ENCODE results near the gene NCL. TPM values are rescaled to one million over a fixed set of nuclear protein-coding genes. Genes with fewer than 3 reads are reported as not detected.
"Not testable (repeated sequence)": the region's sequence is repeated elsewhere in the genome, so short reads cannot be mapped to it uniquely, and the experiment has no call there.

NCL gene
- total RNA-seq, 2 experiments from 2014 or later, result 902 to 918 TPM

GRCh38 chr2:231456295-231457004 is 7.8 kb downstream of the NCL start:
- no peak overlapping the region for H3K4me3 Mint-ChIP-seq
- ChIA-PET CTCF (no interaction called here), POLR2A (interaction anchor here (0.6 to 7.2 kb wide), 2 partner anchors 8 to 29 kb away, joined by 3 to 88 read pairs; partner anchors contain the start of gene NCL)
- no peaks in the 10 kb centered on the region for H3K27me3 Mint-ChIP-seq
- no peak for DNase-seq
- H3K4me1 Mint-ChIP-seq (ENCODE audit: low read depth), result peaks cover 42% of the 10 kb centered on the region
- intact Hi-C loops (cut with micrococcal nuclease), result no loop called here
- peak overlapping the region; percentile 38 for H3K27ac Mint-ChIP-seq
- H3K36me3 Mint-ChIP-seq, result peaks cover 75% of the 10 kb centered on the region
- H3K9me3 Mint-ChIP-seq, result no peaks in the 10 kb centered on the region

DNA sequence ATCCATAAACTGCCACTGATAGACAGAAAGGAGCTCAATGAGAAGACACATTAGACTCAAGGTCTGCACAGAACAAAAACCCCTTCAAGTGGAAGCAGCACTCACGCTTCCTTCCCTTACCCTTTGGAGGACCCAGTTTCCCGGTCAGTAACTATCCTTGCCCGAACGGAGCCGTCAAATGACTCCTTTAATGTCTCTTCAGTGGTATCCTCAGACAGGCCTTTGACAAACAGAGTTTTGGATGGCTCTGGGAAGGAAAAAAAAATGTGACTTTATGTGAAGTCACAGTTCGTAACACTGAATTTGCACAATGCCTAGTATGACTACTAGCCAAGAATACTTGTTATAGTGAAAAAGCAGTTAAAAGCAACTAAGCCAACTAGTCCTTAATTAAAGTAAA is 8.4 kb downstream of the NCL start:
- H3K36me3 Mint-ChIP-seq, result peaks cover 73% of the 10 kb centered on the region
- intact Hi-C loops (cut with micrococcal nuclease), result no loop called here
- H3K4me3 Mint-ChIP-seq, result no peak overlapping the region

DNA sequence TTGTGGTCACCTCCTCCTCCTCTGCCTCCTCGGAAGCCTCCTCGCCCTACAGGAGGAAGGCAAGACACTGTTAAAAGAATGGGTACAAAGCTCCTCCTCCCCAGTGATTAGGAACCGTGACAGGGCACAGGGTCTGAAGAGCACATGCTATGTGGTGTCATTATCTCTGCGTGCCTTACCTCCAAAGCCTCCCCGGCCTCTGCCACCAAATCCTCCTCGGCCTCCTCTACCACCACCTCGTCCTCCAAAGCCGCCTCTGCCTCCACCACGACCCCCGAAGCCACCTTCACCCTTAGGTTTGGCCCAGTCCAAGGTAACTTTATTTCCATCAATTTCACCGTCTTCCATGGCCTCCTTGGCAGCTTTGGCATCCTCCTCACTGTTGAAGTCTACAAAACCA is 9.1 kb downstream of the NCL start:
- Mint-ChIP-seq H3K9me3 (no peaks in the 10 kb centered on the region), H3K27me3 (no peaks in the 10 kb centered on the region), H3K27ac (peak overlapping the region; percentile 2), H3K4me3 (no peak overlapping the region), H3K4me1 (ENCODE audit: low read depth) (peaks cover 33% of the 10 kb centered on the region), H3K36me3 (peaks cover 67% of the 10 kb centered on the region)
- ChIA-PET POLR2A (interaction anchor here (0.7 to 7.2 kb wide), 2 partner anchors 9 to 221 kb away, joined by 3 to 88 read pairs; partner anchors contain the start of gene NCL), CTCF (interaction anchor here (2.6 kb wide), 1 partner anchor 9 kb away, joined by 10 read pairs; the partner anchor contains the start of gene NCL)
- DNase-seq, result no peak
- intact Hi-C loops (cut with micrococcal nuclease), result no loop called here

More for the DNA sequence above, 8.4 kb downstream of the NCL start:
- POLR2A ChIA-PET, result interaction anchor here (0.7 to 7.2 kb wide), 2 partner anchors 8 to 220 kb away, joined by 3 to 88 read pairs; partner anchors contain the start of gene NCL
- CTCF ChIA-PET, result no interaction called here
- no peaks in the 10 kb centered on the region for H3K9me3 Mint-ChIP-seq
- H3K27me3 Mint-ChIP-seq, result no peaks in the 10 kb centered on the region
- no peak for DNase-seq
- H3K27ac Mint-ChIP-seq, result no peak overlapping the region
- H3K4me1 Mint-ChIP-seq (ENCODE audit: low read depth), result peaks cover 39% of the 10 kb centered on the region

DNA sequence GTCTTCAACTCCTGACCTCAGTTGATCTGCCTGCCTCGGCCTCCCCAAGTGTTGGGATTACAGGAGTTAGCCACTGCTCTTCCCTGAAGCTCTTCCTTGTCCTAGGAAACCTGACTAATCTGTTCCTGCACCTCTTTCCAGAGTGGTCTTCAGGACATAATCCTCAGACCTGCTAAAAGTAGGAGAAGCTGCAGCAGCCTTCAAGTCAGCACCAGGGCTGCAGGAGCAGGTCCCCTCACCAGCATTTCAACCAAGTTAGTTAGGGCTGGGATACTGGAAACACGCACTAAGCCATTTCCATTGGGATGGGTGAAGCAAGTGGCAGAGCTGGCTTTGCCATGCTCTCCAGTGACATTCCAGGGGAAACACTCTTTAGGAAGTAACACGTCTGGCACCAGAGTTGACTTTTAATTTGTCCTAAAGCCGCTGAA is 9.9 kb downstream of the NCL start:
- ChIA-PET CTCF (interaction anchor here (0.6 to 3.7 kb wide), 3 partner anchors 10 to 813 kb away, joined by 3 to 34 read pairs (median 10); partner anchors contain the start of gene NCL), POLR2A (interaction anchor here (7.2 kb wide), 1 partner anchor 10 kb away, joined by 88 read pairs; the partner anchor contains the start of gene NCL)
- no peaks in the 10 kb centered on the region for H3K9me3 Mint-ChIP-seq
- peaks cover 29% of the 10 kb centered on the region for H3K4me1 Mint-ChIP-seq (ENCODE audit: low read depth)
- no peak for DNase-seq
- H3K4me3 Mint-ChIP-seq, result no peak overlapping the region
- no peak overlapping the region for H3K27ac Mint-ChIP-seq
- no peaks in the 10 kb centered on the region for H3K27me3 Mint-ChIP-seq
- H3K36me3 Mint-ChIP-seq, result peaks cover 62% of the 10 kb centered on the region
- intact Hi-C loops (cut with micrococcal nuclease), result no loop called here

DNA sequence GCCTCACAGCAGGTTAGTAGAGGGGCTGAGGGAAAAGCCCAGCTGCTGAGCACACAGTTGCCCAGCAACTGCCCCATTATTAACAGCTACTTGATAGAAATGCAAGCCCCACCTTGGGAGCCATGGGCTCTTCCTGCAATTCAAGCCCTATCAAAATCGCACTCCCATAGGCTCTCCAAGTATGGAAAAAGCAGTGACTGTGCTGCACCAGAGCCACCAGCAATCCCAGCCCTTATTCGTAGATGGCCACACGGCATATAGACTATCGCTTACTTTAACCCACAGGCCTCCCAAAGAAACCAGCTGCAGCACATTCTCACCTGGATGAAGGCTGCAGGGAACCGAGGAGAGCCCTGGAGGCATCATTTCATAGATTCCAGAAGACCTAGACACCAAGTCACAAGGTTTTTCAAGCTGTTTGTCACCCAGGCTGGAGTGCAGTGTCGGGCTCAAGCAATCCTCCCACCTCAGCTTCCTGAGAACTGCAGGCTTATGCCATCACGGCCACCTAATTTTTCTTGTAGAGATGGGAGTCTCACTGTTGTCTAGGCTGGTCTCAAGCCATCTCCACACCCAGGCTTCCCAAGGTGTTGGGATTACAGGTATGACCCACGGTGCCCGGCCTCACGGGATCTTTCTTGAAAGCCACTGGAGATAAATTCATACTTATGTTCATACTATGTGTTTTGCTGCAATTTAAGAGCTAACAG is 11.3 kb downstream of the NCL start:
- no peaks in the 10 kb centered on the region for H3K27me3 Mint-ChIP-seq
- ChIA-PET POLR2A (interaction anchor here (0.7 to 7.2 kb wide), 5 partner anchors 10 to 238 kb away, joined by 3 to 88 read pairs (median 3); partner anchors contain the start of gene NCL), CTCF (interaction anchor here (1.0 to 3.7 kb wide), 8 partner anchors 9 to 350 kb away, joined by 3 to 34 read pairs (median 8); partner anchors contain the start of gene NCL)
- no peak overlapping the region for H3K4me3 Mint-ChIP-seq
- peaks cover 16% of the 10 kb centered on the region for H3K4me1 Mint-ChIP-seq (ENCODE audit: low read depth)
- DNase-seq, result no peak
- H3K36me3 Mint-ChIP-seq, result peaks cover 49% of the 10 kb centered on the region
- intact Hi-C loops (cut with micrococcal nuclease), result loop anchor here (1.0 to 2.0 kb wide), 2 partner anchors 40 to 226 kb away; no protein-coding TSS in a partner anchor
- H3K27ac Mint-ChIP-seq, result peak overlapping the region; percentile 14
- no peaks in the 10 kb centered on the region for H3K9me3 Mint-ChIP-seq

DNA sequence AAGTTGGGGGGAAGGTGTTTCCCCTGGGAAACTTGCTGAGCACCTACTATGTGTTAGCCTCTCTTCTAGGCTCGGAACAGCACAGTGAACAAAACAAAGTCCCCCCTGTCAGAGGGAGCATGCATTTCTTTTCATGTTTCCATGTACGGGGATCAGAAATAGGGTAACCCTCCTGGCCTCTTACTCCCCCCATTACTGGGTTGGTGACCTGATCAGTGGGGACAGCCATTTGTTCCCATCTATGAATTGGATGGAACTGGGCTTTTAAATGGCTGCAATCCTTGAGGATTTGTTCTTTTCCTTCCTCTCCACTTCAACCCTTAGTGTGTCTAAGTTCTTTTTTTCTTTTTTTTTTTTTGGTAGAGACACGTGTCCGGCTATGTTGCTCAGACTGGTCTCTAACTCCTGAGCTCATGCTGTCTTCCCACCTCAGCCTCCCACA is 13.7 kb downstream of the NCL start:
- Mint-ChIP-seq H3K4me3 (no peak overlapping the region), H3K27me3 (no peaks in the 10 kb centered on the region), H3K4me1 (ENCODE audit: low read depth) (peaks cover 6% of the 10 kb centered on the region), H3K36me3 (peaks cover 25% of the 10 kb centered on the region), H3K9me3 (no peaks in the 10 kb centered on the region), H3K27ac (no peak overlapping the region)
- DNase-seq, result no peak
- intact Hi-C loops (cut with micrococcal nuclease), result no loop called here
- ChIA-PET POLR2A (interaction anchor here (7.2 kb wide), 1 partner anchor 14 kb away, joined by 88 read pairs; the partner anchor contains the start of gene NCL), CTCF (interaction anchor here (1.7 to 3.1 kb wide), 2 partner anchors 38 to 347 kb away, joined by 7 to 25 read pairs; no protein-coding TSS in a partner anchor)

GRCh38 chr2:231449503-231450054 is 14.7 kb downstream of the NCL start:
- intact Hi-C loops (cut with micrococcal nuclease), result no loop called here
- no peaks in the 10 kb centered on the region for H3K27me3 Mint-ChIP-seq
- H3K9me3 Mint-ChIP-seq, result no peaks in the 10 kb centered on the region
- DNase-seq, result no peak
- ChIA-PET POLR2A (interaction anchor here (0.7 kb wide), 1 partner anchor 9 kb away, joined by 3 read pairs; no protein-coding TSS in a partner anchor), CTCF (no interaction called here)
- no peak overlapping the region for H3K27ac Mint-ChIP-seq
- peaks cover 6% of the 10 kb centered on the region for H3K4me1 Mint-ChIP-seq (ENCODE audit: low read depth)
- no peak overlapping the region for H3K4me3 Mint-ChIP-seq
- H3K36me3 Mint-ChIP-seq, result peaks cover 17% of the 10 kb centered on the region

DNA sequence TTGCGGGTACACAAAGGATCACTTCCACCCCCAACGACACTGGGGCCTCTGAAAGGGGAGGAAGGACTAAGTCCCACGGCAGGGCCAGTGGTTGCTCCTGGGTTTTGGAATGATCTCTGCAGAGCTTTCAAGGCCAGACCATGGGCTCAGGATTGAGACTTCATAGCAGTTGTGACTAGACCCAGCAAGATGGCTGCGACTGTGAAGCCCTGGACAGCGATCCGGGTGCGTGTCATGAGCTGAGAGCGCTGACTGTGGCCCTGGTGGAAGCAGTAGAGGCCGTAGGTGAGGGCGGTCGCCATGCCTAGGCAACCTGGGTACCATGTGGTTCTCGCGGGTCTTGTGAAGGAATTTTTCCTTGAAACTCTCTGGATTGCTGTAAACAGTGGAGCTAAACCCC is 27.3 kb downstream of the NCL start:
- ChIA-PET CTCF (interaction anchor here (1.0 kb wide), 1 partner anchor 209 kb away, joined by 3 read pairs; no protein-coding TSS in a partner anchor), POLR2A (no interaction called here)
- DNase-seq, result no peak
- no peaks in the 10 kb centered on the region for H3K27me3 Mint-ChIP-seq
- H3K36me3 Mint-ChIP-seq, result peaks cover under 1% of the 10 kb centered on the region
- peaks cover 2% of the 10 kb centered on the region for H3K9me3 Mint-ChIP-seq
- H3K27ac Mint-ChIP-seq, result no peak overlapping the region
- intact Hi-C loops (cut with micrococcal nuclease), result no loop called here
- peaks cover 5% of the 10 kb centered on the region for H3K4me1 Mint-ChIP-seq (ENCODE audit: low read depth)
- H3K4me3 Mint-ChIP-seq, result no peak overlapping the region

- H3K27me3 Mint-ChIP-seq, result no peaks in the 10 kb centered on the region
- ChIA-PET CTCF (no interaction called here), POLR2A (no interaction called here)
- DNase-seq, result no peak
- H3K27ac Mint-ChIP-seq, result no peak overlapping the region
- peaks cover 5% of the 10 kb centered on the region for H3K4me1 Mint-ChIP-seq (ENCODE audit: low read depth)
- intact Hi-C loops (cut with micrococcal nuclease), result no loop called here
- no peak overlapping the region for H3K4me3 Mint-ChIP-seq
- H3K9me3 Mint-ChIP-seq, result peaks cover 21% of the 10 kb centered on the region
- H3K36me3 Mint-ChIP-seq, result peaks cover 10% of the 10 kb centered on the region
Measured at GRCh38 chr2:231433990-231434389, 30.3 kb downstream of the NCL start.

DNA sequence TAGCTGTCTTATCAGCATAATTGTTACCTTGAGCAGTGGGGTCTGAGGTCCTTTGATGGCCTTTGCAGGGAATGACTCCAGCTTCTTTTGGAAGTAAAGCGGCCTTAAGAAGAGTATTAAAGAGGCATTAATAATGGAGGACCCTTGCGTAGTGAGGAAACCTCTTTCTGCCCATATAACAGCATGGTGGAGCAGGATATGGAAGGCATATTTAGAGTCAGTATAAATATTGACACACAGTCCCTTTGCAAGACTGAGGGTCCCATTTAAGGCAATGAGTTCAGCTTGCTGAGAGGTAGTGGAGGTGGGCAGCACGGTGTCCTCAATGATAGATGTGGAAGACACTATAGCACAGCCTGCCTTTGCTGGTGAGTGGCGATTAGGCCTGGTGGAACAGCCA is 32.7 kb downstream of the NCL start:
- Mint-ChIP-seq H3K27me3 (no peaks in the 10 kb centered on the region), H3K36me3 (peaks cover 10% of the 10 kb centered on the region), H3K9me3 (peaks cover 21% of the 10 kb centered on the region), H3K27ac (no peak overlapping the region), H3K4me1 (ENCODE audit: low read depth) (peaks cover 10% of the 10 kb centered on the region), H3K4me3 (no peak overlapping the region)
- ChIA-PET CTCF (interaction anchor here (1.1 kb wide), 1 partner anchor 284 kb away, joined by 3 read pairs; no protein-coding TSS in a partner anchor), POLR2A (no interaction called here)
- DNase-seq, result no peak
- intact Hi-C loops (cut with micrococcal nuclease), result no loop called here

- Mint-ChIP-seq H3K9me3 (peaks cover 21% of the 10 kb centered on the region), H3K36me3 (peaks cover 10% of the 10 kb centered on the region), H3K4me1 (ENCODE audit: low read depth) (peaks cover 22% of the 10 kb centered on the region)
- H3K27me3 Mint-ChIP-seq; POLR2A ChIA-PET; DNase-seq; H3K4me3 Mint-ChIP-seq; H3K27ac Mint-ChIP-seq; intact Hi-C loops (cut with micrococcal nuclease): not testable (repeated sequence)
- CTCF ChIA-PET, result interaction anchor here (1.1 kb wide), 1 partner anchor 283 kb away, joined by 3 read pairs; no protein-coding TSS in a partner anchor
Measured at GRCh38 chr2:231430437-231430836, 33.8 kb downstream of the NCL start.

All from activated CD4-positive, alpha-beta memory T cell treated with anti-CD3 and anti-CD28 coated beads for 36 hours (primary cell).